HCT116 (cell line): Measurements from ENCODE around the gene VASH1.

ENCODE experiments used
- CTCF ChIP-seq, 3 experiments: fragments of 200-600 bp in 1 of 3; sonication (generic) in 1 of 3; IDR thresholded peaks in 2 of 3; conservative IDR thresholded peaks in 1 of 3; 2 replicates each; pipeline ENCODE4 v1.5.1; 2012 to 2017; ENCODE audit warnings: low read depth in 2 of 3, low read length in 2 of 3, antibody characterized with exemption in 1 of 3, borderline replicate concordance in 1 of 3, control low read depth in 1 of 3, mild to moderate bottlenecking in 1 of 3, mixed read lengths in 1 of 3, mixed run types in 1 of 3, moderate library complexity in 1 of 3; ENCODE audit not compliant: insufficient read depth in 1 of 3
- JUND ChIP-seq: IDR thresholded peaks from 2 replicates; pipeline ENCODE4 v1.6.1; 2012
- MAX ChIP-seq: IDR thresholded peaks from 2 replicates; pipeline ENCODE4 v1.6.1; 2012
- POLR2A ChIP-seq: IDR thresholded peaks from 2 replicates; pipeline ENCODE4 v1.7.0; 2011; ENCODE audit warnings: borderline replicate concordance; ENCODE audit not compliant: insufficient read depth, insufficient read length; ENCODE audit errors: extremely low read depth
- POLR2AphosphoS5 ChIP-seq: IDR thresholded peaks from 2 replicates; pipeline ENCODE4 v1.6.1; 2011; ENCODE audit warnings: mild to moderate bottlenecking, low read depth, low read length, moderate library complexity
- SIN3A ChIP-seq: IDR thresholded peaks from 2 replicates; pipeline ENCODE4 v1.6.1; 2012; ENCODE audit warnings: low read depth
- YY1 ChIP-seq: IDR thresholded peaks from 2 replicates; pipeline ENCODE4 v1.6.1; 2011; ENCODE audit warnings: low read length, low read depth, moderate library complexity, mild to moderate bottlenecking; ENCODE audit not compliant: insufficient replicate concordance; ENCODE audit errors: extremely low read depth

DNA sequence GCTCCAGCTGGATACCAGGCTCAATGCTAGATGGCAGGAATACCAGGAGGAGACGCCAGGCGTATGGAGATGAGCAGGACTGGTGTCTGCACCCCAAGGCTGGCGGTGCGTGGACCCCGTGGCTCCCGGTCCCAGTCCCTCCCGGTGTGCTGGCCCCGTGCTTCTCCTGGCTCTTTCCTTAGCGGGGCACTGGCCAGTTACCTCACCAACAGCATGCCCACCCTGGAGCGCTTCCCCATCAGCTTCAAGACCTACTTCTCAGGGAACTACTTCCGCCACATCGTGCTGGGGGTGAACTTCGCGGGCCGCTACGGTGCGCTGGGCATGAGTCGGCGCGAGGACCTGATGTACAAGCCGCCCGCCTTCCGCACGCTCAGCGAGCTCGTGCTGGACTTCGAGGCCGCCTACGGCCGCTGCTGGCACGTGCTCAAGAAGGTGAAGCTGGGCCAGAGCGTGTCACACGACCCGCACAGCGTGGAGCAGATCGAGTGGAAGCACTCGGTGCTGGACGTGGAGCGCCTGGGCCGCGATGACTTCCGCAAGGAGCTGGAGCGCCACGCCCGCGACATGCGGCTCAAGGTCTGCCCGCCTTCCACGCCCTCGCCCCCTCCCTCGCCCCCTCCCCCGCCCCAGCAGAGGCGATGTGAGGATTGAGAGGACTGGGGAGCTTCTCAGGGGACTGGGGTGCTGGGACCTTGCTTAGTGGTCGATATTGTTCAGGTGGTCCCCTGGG lies 14.6 kb downstream of the VASH1 start:
- TF ChIP-seq MAX (no peak), POLR2A (no peak), CTCF (IDR thresholded peaks at IDR 0.05 in 2 of 3, conservative IDR thresholded peaks at IDR 0.05 in 1 of 3; ENCODE audit: borderline replicate concordance in 1 of 3, insufficient read depth in 1 of 3, low read depth in 2 of 3, low read length in 2 of 3) (no peak), POLR2AphosphoS5 (no peak), SIN3A (no peak), YY1 (no peak), JUND (no peak)
